HG03442 (cell line): ENCODE data around the gene TIMM50.

ENCODE experiments used
- ATAC-seq: cut with Tn5 transposase; IDR thresholded peaks from one replicate; pipeline ENCODE4 v1.9.1; 2021; ENCODE audit warnings: mild to moderate bottlenecking, moderate library complexity; ENCODE audit not compliant: unreplicated experiment

The TIMM50 gene

GRCh38 chr19:39525205-39525604 lies 44.6 kb downstream of the TIMM50 start:
- no peak for ATAC-seq

DNA sequence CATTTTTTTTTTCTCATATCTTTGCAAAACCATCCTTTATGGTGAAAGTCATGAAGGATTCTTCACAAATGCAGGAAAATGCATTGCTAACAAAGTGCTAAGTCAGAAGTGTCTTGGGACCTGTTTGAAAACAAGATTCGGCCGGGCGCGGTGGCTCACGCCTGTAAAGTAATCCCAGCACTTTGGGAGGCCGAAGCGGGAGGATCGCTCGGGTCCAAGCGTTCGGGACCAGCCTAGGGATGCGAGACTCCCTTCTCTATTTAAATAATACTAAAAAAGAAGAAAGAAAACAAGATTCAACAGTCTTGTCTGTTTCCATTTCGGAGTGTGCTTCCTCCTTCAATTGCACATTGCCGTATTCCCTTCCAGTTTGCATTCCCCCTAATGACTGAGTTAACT lies 51.2 kb downstream of the TIMM50 start:
- ATAC-seq = no peak

DNA sequence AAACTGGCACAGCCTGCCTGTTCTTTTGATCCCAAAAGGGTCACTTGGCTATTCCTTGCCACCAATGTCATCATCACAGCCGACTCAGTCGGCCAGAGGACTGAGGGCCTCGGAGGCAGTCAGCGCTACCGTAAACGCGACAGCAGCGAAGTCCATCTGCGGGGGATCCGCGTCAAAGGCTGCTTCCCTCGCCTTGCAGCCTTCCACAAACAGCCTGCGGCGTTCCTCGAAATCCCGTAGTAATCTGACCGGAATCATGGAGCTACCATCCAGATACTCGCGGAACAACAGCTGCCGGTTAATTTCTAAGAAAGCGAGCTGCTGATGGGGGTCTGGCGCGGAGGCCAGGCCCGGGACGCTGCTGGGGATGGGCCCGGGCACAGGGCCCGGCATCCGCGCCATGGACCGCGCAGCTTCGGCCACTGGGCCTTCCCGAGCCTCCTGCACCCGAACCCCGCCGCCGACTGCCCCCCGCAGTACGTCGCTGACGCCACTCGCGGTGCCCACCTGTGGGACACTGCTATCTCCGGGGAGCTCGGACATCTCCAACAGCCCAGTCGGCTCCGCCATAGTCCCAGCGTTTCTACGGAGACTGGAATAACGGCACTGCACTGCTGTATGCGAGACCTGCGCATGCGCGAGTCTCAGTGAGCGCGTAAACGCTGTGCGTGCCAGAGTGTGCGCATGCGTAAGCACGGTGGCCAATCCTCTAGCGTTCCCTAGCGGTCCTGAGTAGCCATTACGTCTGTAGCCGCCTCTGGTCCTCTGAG lies 51.8 kb downstream of the TIMM50 start, which contains the start of gene EID2B:
EID2B (minus strand) TSS at position 620 of the 770 bp plus-strand sequence; CDS start at position 570, 50 bp downstream.
- peak; percentile 85 for ATAC-seq

DNA sequence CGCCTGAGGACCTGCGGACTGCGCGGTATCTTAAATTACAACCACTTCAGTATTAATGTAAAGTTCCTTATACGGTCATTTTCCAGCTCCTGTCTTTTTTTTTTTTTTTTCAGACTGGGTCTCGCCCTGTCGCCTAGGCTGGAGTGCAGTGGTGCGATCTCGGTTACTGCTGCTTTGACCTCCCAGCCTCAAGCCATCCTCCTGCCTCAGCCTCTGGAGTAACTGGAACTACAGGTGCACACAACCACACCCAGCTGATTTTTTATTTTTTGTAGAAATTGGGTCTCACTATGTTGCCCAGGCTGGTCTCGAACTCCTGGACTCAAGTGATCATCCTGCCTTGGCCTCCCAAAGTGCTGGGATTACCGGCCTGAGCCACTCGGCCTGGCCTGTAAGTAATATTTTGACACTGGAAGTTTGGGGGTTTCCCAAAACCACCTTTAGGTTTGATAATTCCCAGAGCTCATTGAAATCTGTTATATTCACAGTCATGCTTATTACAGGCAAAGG lies 52.4 kb downstream of the TIMM50 start:
- peak; percentile 1 for ATAC-seq

- ATAC-seq = no peak
These were observed 53.2 kb downstream of the TIMM50 start for GRCh38 chr19:39533791-39534190.

GRCh38 chr19:39539165-39539517 lies 58.5 kb downstream of the TIMM50 start:
- ATAC-seq = no peak

- ATAC-seq = peak; percentile 82
These were observed 59.1 kb downstream of the TIMM50 start, which contains the start of gene EID2 for GRCh38 chr19:39539518-39540332. Gene EID2 (minus strand): TSS chr19:39540161. CDS start chr19:39540079, 82 bp downstream.

DNA sequence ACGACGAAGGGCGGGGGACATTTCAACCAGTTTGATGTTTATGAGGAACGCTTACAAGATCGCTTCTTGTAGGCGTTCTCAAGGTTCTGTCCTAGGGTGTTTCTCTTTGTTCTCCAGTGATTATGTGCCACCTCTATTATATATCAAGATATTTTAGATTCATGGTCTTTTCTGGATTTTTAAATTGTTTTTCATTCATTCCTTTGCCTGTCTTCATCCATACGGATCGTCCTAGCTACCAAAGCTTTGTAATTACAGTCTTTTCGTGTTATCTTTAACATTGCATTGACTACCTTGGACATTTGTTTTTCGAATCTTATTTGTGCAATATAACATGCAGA lies 59.7 kb downstream of the TIMM50 start:
- ATAC-seq = no peak
